Adipocyte (in vitro differentiated cells): ENCODE measurements around the gene GNB5.
A peak's percentile ranks its signal among the peaks of the same experiment; 100 is the strongest.
"Not testable (repeated sequence)": the region's sequence is repeated elsewhere in the genome, so short reads cannot be mapped to it uniquely, and the experiment has no call there.

Source experiments
- DNase-seq: peaks from one replicate; pipeline ENCODE4 v3.0.0-alpha.2; 2015; ENCODE audit warnings: low read depth
- H3K27me3 ChIP-seq: replicated peaks from 2 replicates; pipeline ENCODE4 v1.7.0; 2013; ENCODE audit warnings: mild to moderate bottlenecking, low read length, moderate library complexity; ENCODE audit not compliant: control insufficient read depth, insufficient read depth
- H3K36me3 ChIP-seq: 2 replicates; pipeline ENCODE4 v1.7.0; 2013; ENCODE audit warnings: low read length, mild to moderate bottlenecking, moderate library complexity; ENCODE audit not compliant: control insufficient read depth, insufficient read depth, severe bottlenecking
- H3K4me1 ChIP-seq: 2 replicates; pipeline ENCODE4 v1.7.0; 2013; ENCODE audit warnings: mild to moderate bottlenecking, low read length, moderate library complexity; ENCODE audit not compliant: control insufficient read depth, insufficient read depth
- H3K4me3 ChIP-seq: 2 replicates; pipeline ENCODE4 v1.7.0; 2013; ENCODE audit warnings: mild to moderate bottlenecking, low read length, moderate library complexity
- H3K9ac ChIP-seq: 2 replicates; pipeline ENCODE4 v1.7.0; 2013; ENCODE audit warnings: mild to moderate bottlenecking, low read length, moderate library complexity
- H3K9me3 ChIP-seq: 2 replicates; pipeline ENCODE4 v1.7.0; 2013; ENCODE audit warnings: mild to moderate bottlenecking, low read length, moderate library complexity; ENCODE audit not compliant: control insufficient read depth

The GNB5 gene

GRCh38 chr15:52183562-52184173 is 7.5 kb downstream of the GNB5 start:
- H3K27me3 ChIP-seq: no peaks in the 10 kb centered on the region
- DNase-seq: peak; percentile 69
- no peak overlapping the region for H3K9ac ChIP-seq
- no peaks in the 10 kb centered on the region for H3K36me3 ChIP-seq
- peaks cover 7% of the 10 kb centered on the region for H3K4me1 ChIP-seq
- H3K4me3 ChIP-seq: no peak overlapping the region
- H3K9me3 ChIP-seq: no peaks in the 10 kb centered on the region

- Histone ChIP-seq H3K4me3 (no peak overlapping the region), H3K36me3 (no peaks in the 10 kb centered on the region), H3K9ac (no peak overlapping the region), H3K9me3 (no peaks in the 10 kb centered on the region), H3K4me1 (peaks cover 5% of the 10 kb centered on the region), H3K27me3 (no peaks in the 10 kb centered on the region)
- no peak for DNase-seq
These were observed 9.0 kb downstream of the GNB5 start for GRCh38 chr15:52181938-52182780.

- H3K4me3 ChIP-seq: no peak overlapping the region
- H3K9ac ChIP-seq: no peak overlapping the region
- no peaks in the 10 kb centered on the region for H3K4me1 ChIP-seq
- no peaks in the 10 kb centered on the region for H3K27me3 ChIP-seq
- no peaks in the 10 kb centered on the region for H3K36me3 ChIP-seq
- no peak for DNase-seq
- no peaks in the 10 kb centered on the region for H3K9me3 ChIP-seq
These were observed 10.2 kb downstream of the GNB5 start for GRCh38 chr15:52180851-52181450.

- Histone ChIP-seq H3K4me1 (no peaks in the 10 kb centered on the region), H3K4me3 (peak overlapping the region; percentile 91), H3K9me3 (no peaks in the 10 kb centered on the region), H3K36me3 (no peaks in the 10 kb centered on the region), H3K27me3 (no peaks in the 10 kb centered on the region), H3K9ac (peak overlapping the region; percentile 84)
- no peak for DNase-seq
These were observed 10.9 kb downstream of the GNB5 start for GRCh38 chr15:52180196-52180835.

GRCh38 chr15:52179278-52180195 is 11.7 kb downstream of the GNB5 start:
- Histone ChIP-seq H3K27me3 (no peaks in the 10 kb centered on the region), H3K9me3 (no peaks in the 10 kb centered on the region), H3K4me1 (no peaks in the 10 kb centered on the region), H3K36me3 (no peaks in the 10 kb centered on the region), H3K4me3 (peak overlapping the region; percentile 91), H3K9ac (peak overlapping the region; percentile 84)
- DNase-seq: peak; percentile 88

- H3K9me3 ChIP-seq: no peaks in the 10 kb centered on the region
- DNase-seq: peak; percentile 42
- no peaks in the 10 kb centered on the region for H3K27me3 ChIP-seq
- no peaks in the 10 kb centered on the region for H3K4me1 ChIP-seq
- H3K9ac ChIP-seq: peak overlapping the region; percentile 84
- H3K36me3 ChIP-seq: no peaks in the 10 kb centered on the region
- H3K4me3 ChIP-seq: peak overlapping the region; percentile 91
These were observed 12.4 kb downstream of the GNB5 start for GRCh38 chr15:52178765-52179164.

GRCh38 chr15:52172869-52173268 is 18.3 kb downstream of the GNB5 start:
- Histone ChIP-seq H3K9me3 (no peaks in the 10 kb centered on the region), H3K9ac (no peak overlapping the region), H3K4me3 (no peak overlapping the region), H3K36me3 (no peaks in the 10 kb centered on the region), H3K27me3 (no peaks in the 10 kb centered on the region), H3K4me1 (no peaks in the 10 kb centered on the region)
- DNase-seq: no peak

- Histone ChIP-seq H3K27me3 (no peaks in the 10 kb centered on the region), H3K4me3 (no peak overlapping the region), H3K9me3 (no peaks in the 10 kb centered on the region), H3K9ac (no peak overlapping the region), H3K36me3 (no peaks in the 10 kb centered on the region), H3K4me1 (no peaks in the 10 kb centered on the region)
- no peak for DNase-seq
These were observed 19.4 kb downstream of the GNB5 start for GRCh38 chr15:52171807-52172206.

GRCh38 chr15:52171386-52171785 is 19.8 kb downstream of the GNB5 start:
- Histone ChIP-seq H3K4me1 (no peaks in the 10 kb centered on the region), H3K4me3 (no peak overlapping the region), H3K27me3 (no peaks in the 10 kb centered on the region), H3K36me3 (no peaks in the 10 kb centered on the region), H3K9me3 (no peaks in the 10 kb centered on the region), H3K9ac (no peak overlapping the region)
- DNase-seq: peak; percentile 12

- DNase-seq, H3K9ac ChIP-seq, H3K4me1 ChIP-seq, H3K27me3 ChIP-seq, H3K9me3 ChIP-seq, H3K36me3 ChIP-seq, H3K4me3 ChIP-seq: not testable (repeated sequence)
These were observed 21.0 kb downstream of the GNB5 start for GRCh38 chr15:52170199-52170598.
